NCI-H187 (cell line): Measurements from ENCODE around the gene TBK1.

Experiments
- DNase-seq, 2 experiments: peaks; one replicate each; lab custom pipeline; 2025; lab: John Stamatoyannopoulos, UW

TBK1 gene

GRCh38 chr12:64452559-64453329, 824 bp downstream of the TBK1 start:
- peak in 1 of 2 experiments; percentile 51 for DNase-seq

GRCh38 chr12:64455506-64455905, 3.6 kb downstream of the TBK1 start:
- no peak for DNase-seq

GRCh38 chr12:64456119-64456518, 4.2 kb downstream of the TBK1 start:
- no peak for DNase-seq

GRCh38 chr12:64457032-64457431, 5.1 kb downstream of the TBK1 start:
- DNase-seq, result no peak

GRCh38 chr12:64457466-64457865, 5.5 kb downstream of the TBK1 start:
- DNase-seq, result no peak

- DNase-seq, result no peak
These were observed 6.0 kb downstream of the TBK1 start for GRCh38 chr12:64457923-64458322.

GRCh38 chr12:64459394-64459891, 7.5 kb downstream of the TBK1 start:
- no peak for DNase-seq

- DNase-seq, result no peak
These were observed 9.9 kb downstream of the TBK1 start for GRCh38 chr12:64461634-64462414.

- no peak for DNase-seq
These were observed 14.3 kb downstream of the TBK1 start for GRCh38 chr12:64466178-64466577.

GRCh38 chr12:64468966-64469365, 17.0 kb downstream of the TBK1 start:
- no peak for DNase-seq

GRCh38 chr12:64469455-64470142, 17.7 kb downstream of the TBK1 start:
- DNase-seq, result no peak

GRCh38 chr12:64470495-64470894, 18.6 kb downstream of the TBK1 start:
- DNase-seq, result no peak

- no peak for DNase-seq
These were observed 21.3 kb downstream of the TBK1 start for GRCh38 chr12:64473176-64473575.

GRCh38 chr12:64475518-64475917, 23.6 kb downstream of the TBK1 start:
- no peak for DNase-seq

- DNase-seq, result no peak
These were observed 24.9 kb downstream of the TBK1 start for GRCh38 chr12:64476844-64477243.

GRCh38 chr12:64478661-64479060, 26.7 kb downstream of the TBK1 start:
- DNase-seq, result no peak

- DNase-seq, result no peak
These were observed 28.2 kb downstream of the TBK1 start for GRCh38 chr12:64480148-64480547.

- no peak for DNase-seq
These were observed 34.7 kb downstream of the TBK1 start for GRCh38 chr12:64486657-64487056.

- no peak for DNase-seq
These were observed 39.8 kb downstream of the TBK1 start for GRCh38 chr12:64491718-64492117.

- no peak for DNase-seq
These were observed 41.6 kb downstream of the TBK1 start for GRCh38 chr12:64493513-64493912.

GRCh38 chr12:64494998-64495729, 43.2 kb downstream of the TBK1 start:
- DNase-seq, result no peak

- no peak for DNase-seq
These were observed 45.0 kb downstream of the TBK1 start for GRCh38 chr12:64496839-64497400.
